HEK293 (cell line): Measurements from ENCODE around the gene MAP4K2.
A peak's percentile ranks its signal among the peaks of the same experiment; 100 is the strongest.

Source experiments
- CTCF ChIA-PET: fragments of 350-600 bp; formaldehyde crosslinking; extraction: SDS; loops from one replicate; lab custom pipeline; 2021; ENCODE audit warnings: antibody characterized with exemption; lab: Yijun Ruan, JAX
- POLR2A ChIA-PET: fragments of 300-600 bp; formaldehyde crosslinking; extraction: SDS; loops from one replicate; lab custom pipeline; 2020; ENCODE audit warnings: antibody characterized with exemption, inconsistent platforms; lab: Yijun Ruan, JAX
- H3K27ac ChIP-seq: fragments of 200-500 bp; sonication (Bioruptor generic); 2 replicates; pipeline ENCODE4 v1.5.1; 2014; ENCODE audit warnings: low read depth, low read length, control low read depth, inconsistent platforms; ENCODE audit errors: extremely low read depth
- H3K36me3 ChIP-seq, 2 experiments: fragments of 200-500 bp in 1 of 2; sonication (Bioruptor generic) in 1 of 2; 1 replicate in 1 of 2; 2 replicates in 1 of 2; pipeline ENCODE4 v1.5.1; 2014 to 2017; ENCODE audit warnings: inconsistent platforms in 2 of 2, low read length in 2 of 2; ENCODE audit not compliant: control insufficient read depth in 2 of 2, insufficient read depth in 1 of 2
- H3K4me1 ChIP-seq: fragments of 200-500 bp; sonication (Bioruptor generic); 2 replicates; pipeline ENCODE4 v1.5.1; 2014; ENCODE audit warnings: mild to moderate bottlenecking, low read length, inconsistent platforms; ENCODE audit not compliant: control insufficient read depth, insufficient read depth
- H3K4me3 ChIP-seq: 2 replicates; pipeline ENCODE4 v1.5.1; 2011; ENCODE audit warnings: low read depth, mild to moderate bottlenecking, control low read depth, low read length, moderate library complexity
- H3K9me3 ChIP-seq: fragments of 200-500 bp; sonication (Bioruptor generic); 2 replicates; pipeline ENCODE4 v1.5.1; 2014; ENCODE audit warnings: low read depth, low read length, inconsistent platforms; ENCODE audit not compliant: control insufficient read depth, insufficient read depth
- GLIS1 ChIP-seq: fragments of 450-650 bp; formaldehyde crosslinking; IDR thresholded peaks from 2 replicates; pipeline ENCODE4 v1.5.1; 2016; ENCODE audit warnings: missing biosample characterization, missing genetic modification characterization
- HIC1 ChIP-seq: fragments of 450-650 bp; formaldehyde crosslinking; IDR thresholded peaks from 2 replicates; pipeline ENCODE4 v1.5.1; 2016; ENCODE audit warnings: missing biosample characterization, missing genetic modification characterization
- KLF10 ChIP-seq: fragments of 450-650 bp; IDR thresholded peaks from 2 replicates; pipeline ENCODE4 v1.5.1; 2018; ENCODE audit warnings: missing biosample characterization, mild to moderate bottlenecking, missing genetic modification characterization
- PRDM10 ChIP-seq: fragments of 450-650 bp; formaldehyde crosslinking; IDR thresholded peaks from 2 replicates; pipeline ENCODE4 v1.5.1; 2016; ENCODE audit warnings: missing biosample characterization, missing genetic modification characterization
- SCRT1 ChIP-seq: fragments of 450-650 bp; formaldehyde crosslinking; IDR thresholded peaks from 2 replicates; pipeline ENCODE4 v1.5.1; 2016; ENCODE audit warnings: missing biosample characterization, missing genetic modification characterization, borderline replicate concordance
- SCRT2 ChIP-seq: fragments of 450-650 bp; formaldehyde crosslinking; IDR thresholded peaks from 2 replicates; pipeline ENCODE4 v1.5.1; 2016; ENCODE audit warnings: missing biosample characterization, missing genetic modification characterization
- SP2 ChIP-seq: fragments of 450-650 bp; formaldehyde crosslinking; IDR thresholded peaks from 2 replicates; pipeline ENCODE4 v1.5.1; 2016; ENCODE audit warnings: missing biosample characterization, missing genetic modification characterization
- SP3 ChIP-seq: fragments of 450-650 bp; formaldehyde crosslinking; IDR thresholded peaks from 2 replicates; pipeline ENCODE4 v1.5.1; 2016; ENCODE audit warnings: missing biosample characterization, missing genetic modification characterization
- ZBTB17 ChIP-seq: fragments of 450-650 bp; formaldehyde crosslinking; IDR thresholded peaks from 2 replicates; pipeline ENCODE4 v1.5.1; 2016; ENCODE audit warnings: missing biosample characterization, missing genetic modification characterization
- ZBTB20 ChIP-seq: fragments of 450-650 bp; formaldehyde crosslinking; IDR thresholded peaks from 2 replicates; pipeline ENCODE4 v1.5.1; 2016; ENCODE audit warnings: missing biosample characterization, missing genetic modification characterization
- ZNF274 ChIP-seq, 2 experiments: fragments of 200-500 bp in 1 of 2; fragments of 450-650 bp in 1 of 2; sonication (Bioruptor generic) in 1 of 2; formaldehyde crosslinking in 1 of 2; IDR thresholded peaks; 2 replicates each; pipeline versions ENCODE4 v1.5.1 to v1.6.1; 2014 to 2016; ENCODE audit warnings: borderline replicate concordance in 1 of 2, inconsistent platforms in 1 of 2, low read length in 1 of 2, missing biosample characterization in 1 of 2, missing genetic modification characterization in 1 of 2
- ZNF335 ChIP-seq: fragments of 450-650 bp; formaldehyde crosslinking; conservative IDR thresholded peaks from 2 replicates; pipeline ENCODE4 v1.5.1; 2016; ENCODE audit warnings: missing biosample characterization, missing genetic modification characterization
- ZNF366 ChIP-seq: fragments of 450-650 bp; formaldehyde crosslinking; conservative IDR thresholded peaks from 2 replicates; pipeline ENCODE4 v1.5.1; 2016; ENCODE audit warnings: missing biosample characterization, missing genetic modification characterization
- ZNF37A ChIP-seq: fragments of 450-650 bp; IDR thresholded peaks from 2 replicates; pipeline ENCODE4 v1.5.1; 2018; ENCODE audit warnings: missing biosample characterization, missing genetic modification characterization
- ZNF558 ChIP-seq: fragments of 450-650 bp; formaldehyde crosslinking; IDR thresholded peaks from 2 replicates; pipeline ENCODE4 v1.5.1; 2016; ENCODE audit warnings: missing biosample characterization, missing genetic modification characterization
- ZNF600 ChIP-seq: fragments of 450-650 bp; formaldehyde crosslinking; IDR thresholded peaks from 2 replicates; pipeline ENCODE4 v1.5.1; 2016; ENCODE audit warnings: missing biosample characterization, missing genetic modification characterization
- ZNF629 ChIP-seq: fragments of 450-650 bp; formaldehyde crosslinking; IDR thresholded peaks from 2 replicates; pipeline ENCODE4 v1.5.1; 2017; ENCODE audit warnings: missing biosample characterization, missing genetic modification characterization
- ZXDB ChIP-seq: fragments of 450-650 bp; formaldehyde crosslinking; IDR thresholded peaks from 2 replicates; pipeline ENCODE4 v1.5.1; 2016; ENCODE audit warnings: missing biosample characterization, missing genetic modification characterization
- TF ChIP-seq, protein P1 (sequence below): fragments of 450-650 bp; formaldehyde crosslinking; IDR thresholded peaks from 2 replicates; pipeline ENCODE4 v1.5.1; 2017; ENCODE audit warnings: missing biosample characterization, missing genetic modification characterization
- TF ChIP-seq, protein P2 (sequence below): fragments of 450-650 bp; formaldehyde crosslinking; conservative IDR thresholded peaks from 2 replicates; pipeline ENCODE4 v1.5.1; 2016; ENCODE audit warnings: low read depth, missing biosample characterization, missing genetic modification characterization
- TF ChIP-seq, protein P3 (sequence below): fragments of 450-650 bp; formaldehyde crosslinking; IDR thresholded peaks from 2 replicates; pipeline ENCODE4 v1.5.1; 2016; ENCODE audit warnings: missing biosample characterization, missing genetic modification characterization

MAP4K2 gene

DNA sequence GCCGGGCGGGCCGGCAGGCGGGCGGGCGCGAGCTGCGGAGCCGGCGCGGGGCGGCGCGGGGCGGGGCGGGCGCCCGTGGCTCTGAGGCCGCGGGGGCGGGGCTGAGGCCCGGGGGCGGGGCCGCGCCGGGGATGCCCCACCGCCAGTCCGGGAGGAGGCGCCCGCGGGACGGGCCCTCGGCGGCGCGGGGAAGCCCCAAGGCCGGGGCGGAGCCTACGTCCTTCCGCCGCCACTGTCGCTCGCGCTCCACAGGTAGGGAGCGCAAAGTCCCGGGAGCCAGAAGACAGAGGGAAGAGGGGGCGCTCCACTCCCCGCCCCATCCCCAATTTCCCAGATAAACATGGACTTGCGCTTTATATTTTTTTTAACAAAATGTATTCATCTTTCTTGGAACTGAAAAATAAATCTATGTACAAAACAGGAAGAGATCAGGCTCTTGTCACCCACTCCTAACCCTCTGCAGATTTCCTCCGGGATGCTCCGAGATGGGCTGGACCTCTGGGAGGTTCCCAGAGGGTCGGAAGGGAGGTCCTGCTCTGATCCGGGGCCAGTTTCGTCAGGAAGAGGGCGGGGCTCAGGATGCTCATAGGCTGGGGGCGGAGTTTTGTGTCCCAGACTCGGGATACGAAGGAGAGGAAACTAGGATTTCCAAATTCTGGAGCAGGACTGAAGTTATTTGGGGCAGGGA is at the start of gene MAP4K2:
Gene MAP4K2 (minus strand): TSS at position 57 of the 688 bp plus-strand sequence. CDS start 65 bp downstream, outside the sequence.
- Histone ChIP-seq H3K9me3 (no peaks in the 10 kb centered on the region), H3K27ac (no peak within 1 kb of the TSS; the same call in 1 of the 2 replicates), H3K4me3 (peak within 1 kb of the TSS; percentile 47), H3K36me3 (peaks cover 0 to 54% of the 10 kb centered on the region in 2 experiments; a peak in 2 of 3 replicates), H3K4me1 (peaks cover 4% of the 10 kb centered on the region)
- POLR2A ChIA-PET: interaction anchor here (0.5 to 2.3 kb wide), 4 partner anchors 10 to 611 kb away, joined by 3 to 24 read pairs (median 6); partner anchors contain the start of gene SF1
- CTCF ChIA-PET: interaction anchor here (0.7 to 1.3 kb wide), 6 partner anchors 9 to 193 kb away, joined by 3 to 6 read pairs (median 3); no protein-coding TSS in a partner anchor
- TF ChIP-seq SCRT2 (tag by site-specific recombination) (peak; percentile 94), ZBTB20 (tag by site-specific recombination) (0 out of 2 replicates have a peak, but pooled peaks have one; percentile 44), GLIS1 (tag by site-specific recombination) (peak; percentile 23; the same call in 1 of the 2 replicates), HIC1 (tag by site-specific recombination) (no peak), SP3 (tag by site-specific recombination) (peak; percentile 79), ZNF629 (peak; percentile 38; the same call in 1 of the 2 replicates), PRDM10 (tag by site-specific recombination) (peak; percentile 95), ZNF600 (tag by site-specific recombination) (0 out of 2 replicates have a peak, but pooled peaks have one; percentile 60), ZNF335 (tag by site-specific recombination) (peak; percentile 85), SCRT1 (tag by site-specific recombination) (peak; percentile 76), ZNF366 (tag by site-specific recombination) (no peak), ZNF274 (IDR thresholded peaks at IDR 0.05; ENCODE audit: low read length) (no peak), ZNF274 (tag by site-specific recombination; IDR thresholded peaks at IDR 0.05; ENCODE audit: borderline replicate concordance) (no peak), KLF10 (tag by site-specific recombination) (peak; percentile 37; the same call in 1 of the 2 replicates), ZNF37A (no peak), SP2 (peak; percentile 67), ZNF558 (tag by site-specific recombination) (no peak), ZXDB (tag by site-specific recombination) (peak; percentile 25; the same call in 1 of the 2 replicates), ZBTB17 (tag by site-specific recombination) (peak; percentile 53)
- TF ChIP-seq, protein P1, sequence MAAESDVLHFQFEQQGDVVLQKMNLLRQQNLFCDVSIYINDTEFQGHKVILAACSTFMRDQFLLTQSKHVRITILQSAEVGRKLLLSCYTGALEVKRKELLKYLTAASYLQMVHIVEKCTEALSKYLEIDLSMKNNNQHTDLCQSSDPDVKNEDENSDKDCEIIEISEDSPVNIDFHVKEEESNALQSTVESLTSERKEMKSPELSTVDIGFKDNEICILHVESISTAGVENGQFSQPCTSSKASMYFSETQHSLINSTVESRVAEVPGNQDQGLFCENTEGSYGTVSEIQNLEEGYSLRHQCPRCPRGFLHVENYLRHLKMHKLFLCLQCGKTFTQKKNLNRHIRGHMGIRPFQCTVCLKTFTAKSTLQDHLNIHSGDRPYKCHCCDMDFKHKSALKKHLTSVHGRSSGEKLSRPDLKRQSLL (tag by site-specific recombination): no peak
- TF ChIP-seq, protein P2, sequence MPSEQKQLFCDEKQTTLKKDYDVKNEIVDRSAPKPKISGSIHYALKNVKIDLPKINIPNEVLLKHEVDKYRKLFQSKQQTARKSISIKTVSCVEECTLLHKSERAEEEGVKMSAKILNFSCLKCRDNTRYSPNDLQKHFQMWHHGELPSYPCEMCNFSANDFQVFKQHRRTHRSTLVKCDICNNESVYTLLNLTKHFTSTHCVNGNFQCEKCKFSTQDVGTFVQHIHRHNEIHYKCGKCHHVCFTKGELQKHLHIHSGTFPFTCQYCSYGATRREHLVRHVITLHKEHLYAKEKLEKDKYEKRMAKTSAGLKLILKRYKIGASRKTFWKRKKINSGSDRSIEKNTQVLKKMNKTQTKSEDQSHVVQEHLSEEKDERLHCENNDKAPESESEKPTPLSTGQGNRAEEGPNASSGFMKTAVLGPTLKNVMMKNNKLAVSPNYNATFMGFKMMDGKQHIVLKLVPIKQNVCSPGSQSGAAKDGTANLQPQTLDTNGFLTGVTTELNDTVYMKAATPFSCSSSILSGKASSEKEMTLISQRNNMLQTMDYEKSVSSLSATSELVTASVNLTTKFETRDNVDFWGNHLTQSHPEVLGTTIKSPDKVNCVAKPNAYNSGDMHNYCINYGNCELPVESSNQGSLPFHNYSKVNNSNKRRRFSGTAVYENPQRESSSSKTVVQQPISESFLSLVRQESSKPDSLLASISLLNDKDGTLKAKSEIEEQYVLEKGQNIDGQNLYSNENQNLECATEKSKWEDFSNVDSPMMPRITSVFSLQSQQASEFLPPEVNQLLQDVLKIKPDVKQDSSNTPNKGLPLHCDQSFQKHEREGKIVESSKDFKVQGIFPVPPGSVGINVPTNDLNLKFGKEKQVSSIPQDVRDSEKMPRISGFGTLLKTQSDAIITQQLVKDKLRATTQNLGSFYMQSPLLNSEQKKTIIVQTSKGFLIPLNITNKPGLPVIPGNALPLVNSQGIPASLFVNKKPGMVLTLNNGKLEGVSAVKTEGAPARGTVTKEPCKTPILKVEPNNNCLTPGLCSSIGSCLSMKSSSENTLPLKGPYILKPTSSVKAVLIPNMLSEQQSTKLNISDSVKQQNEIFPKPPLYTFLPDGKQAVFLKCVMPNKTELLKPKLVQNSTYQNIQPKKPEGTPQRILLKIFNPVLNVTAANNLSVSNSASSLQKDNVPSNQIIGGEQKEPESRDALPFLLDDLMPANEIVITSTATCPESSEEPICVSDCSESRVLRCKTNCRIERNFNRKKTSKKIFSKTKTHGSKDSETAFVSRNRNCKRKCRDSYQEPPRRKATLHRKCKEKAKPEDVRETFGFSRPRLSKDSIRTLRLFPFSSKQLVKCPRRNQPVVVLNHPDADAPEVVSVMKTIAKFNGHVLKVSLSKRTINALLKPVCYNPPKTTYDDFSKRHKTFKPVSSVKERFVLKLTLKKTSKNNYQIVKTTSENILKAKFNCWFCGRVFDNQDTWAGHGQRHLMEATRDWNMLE: no peak
- TF ChIP-seq, protein P3, sequence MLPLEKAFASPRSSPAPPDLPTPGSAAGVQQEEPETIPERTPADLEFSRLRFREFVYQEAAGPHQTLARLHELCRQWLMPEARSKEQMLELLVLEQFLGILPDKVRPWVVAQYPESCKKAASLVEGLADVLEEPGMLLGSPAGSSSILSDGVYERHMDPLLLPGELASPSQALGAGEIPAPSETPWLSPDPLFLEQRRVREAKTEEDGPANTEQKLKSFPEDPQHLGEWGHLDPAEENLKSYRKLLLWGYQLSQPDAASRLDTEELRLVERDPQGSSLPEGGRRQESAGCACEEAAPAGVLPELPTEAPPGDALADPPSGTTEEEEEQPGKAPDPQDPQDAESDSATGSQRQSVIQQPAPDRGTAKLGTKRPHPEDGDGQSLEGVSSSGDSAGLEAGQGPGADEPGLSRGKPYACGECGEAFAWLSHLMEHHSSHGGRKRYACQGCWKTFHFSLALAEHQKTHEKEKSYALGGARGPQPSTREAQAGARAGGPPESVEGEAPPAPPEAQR (tag by site-specific recombination): no peak
